SK-N-SH (cell line): Measurements from ENCODE around the gene PFAS. TPM values are rescaled to one million over a fixed set of nuclear protein-coding genes. Genes with fewer than 3 reads are reported as not detected.

Source experiments
- CTCF ChIA-PET: fragments of 300-600, 350-600 bp; formaldehyde crosslinking; extraction: SDS; loops from one replicate; lab custom pipeline; 2021; lab: Yijun Ruan, JAX
- POLR2A ChIA-PET: fragments of 350-600 bp; sonication (Branson Sonifier 250); formaldehyde crosslinking; extraction: SDS; loops from one replicate; lab custom pipeline; 2020; ENCODE audit warnings: antibody characterized with exemption, inconsistent platforms; lab: Yijun Ruan, JAX
- DNase-seq: peaks from one replicate; pipeline ENCODE4 v3.0.0; 2012
- H2AFZ ChIP-seq: fragments of 200-600 bp; sonication (generic); 2 replicates; pipeline ENCODE4 v1.8.1; 2016; ENCODE audit warnings: antibody characterized with exemption, mild to moderate bottlenecking, low read depth
- H3F3A ChIP-seq: fragments of 200-600 bp; sonication (generic); replicated peaks from 2 replicates; pipeline ENCODE3; 2016; ENCODE audit warnings: antibody characterized with exemption, mild to moderate bottlenecking; ENCODE audit not compliant: insufficient read depth
- H3K27ac ChIP-seq, 2 experiments: fragments of 200-500 bp in 1 of 2; fragments of 200-600 bp in 1 of 2; sonication (Bioruptor generic) in 1 of 2; sonication (generic), shearing (Covaris generic) in 1 of 2; 2 replicates each; pipeline versions ENCODE4 v1.5.1 to v1.6.1; 2014 to 2016; ENCODE audit warnings: low read depth in 2 of 2, inconsistent platforms in 1 of 2, low read length in 1 of 2, mild to moderate bottlenecking in 1 of 2, mixed read lengths in 1 of 2
- H3K27me3 ChIP-seq: fragments of 200-600 bp; sonication (generic), shearing (Covaris generic); 2 replicates; pipeline ENCODE4 v1.6.1; 2016; ENCODE audit warnings: mixed run types; ENCODE audit not compliant: insufficient read depth
- H3K36me3 ChIP-seq, 2 experiments: fragments of 200-500 bp in 1 of 2; fragments of 200-600 bp in 1 of 2; sonication (Bioruptor generic) in 1 of 2; sonication (generic) in 1 of 2; replicated peaks in 1 of 2; 2 replicates each; pipeline versions ENCODE3 to v1.5.1; 2014 to 2016; ENCODE audit warnings: low read length in 1 of 2, mild to moderate bottlenecking in 1 of 2; ENCODE audit not compliant: insufficient read depth in 2 of 2, control insufficient read depth in 1 of 2
- H3K4me1 ChIP-seq, 2 experiments: fragments of 200-500 bp in 1 of 2; fragments of 200-600 bp in 1 of 2; sonication (Bioruptor generic) in 1 of 2; sonication (generic), shearing (Covaris generic) in 1 of 2; 2 replicates each; pipeline versions ENCODE4 v1.5.1 to v1.6.1; 2014 to 2016; ENCODE audit warnings: low read depth in 1 of 2, low read length in 1 of 2, mixed run types in 1 of 2; ENCODE audit not compliant: insufficient read depth in 2 of 2, control insufficient read depth in 1 of 2
- H3K4me2 ChIP-seq: fragments of 200-600 bp; sonication (generic), shearing (Covaris generic); 2 replicates; pipeline ENCODE4 v1.6.1; 2017; ENCODE audit warnings: mixed run types
- H3K4me3 ChIP-seq, 2 experiments: fragments of 200-500 bp in 1 of 2; fragments of 200-600 bp in 1 of 2; sonication (Bioruptor generic) in 1 of 2; sonication (generic), shearing (Covaris generic) in 1 of 2; 2 replicates each; pipeline versions ENCODE4 v1.5.1 to v1.8.1; 2014 to 2016; ENCODE audit warnings: low read depth in 2 of 2, inconsistent platforms in 1 of 2, low read length in 1 of 2, mild to moderate bottlenecking in 1 of 2, mixed read lengths in 1 of 2, moderate library complexity in 1 of 2
- H3K79me2 ChIP-seq: fragments of 200-600 bp; sonication (generic); 2 replicates; pipeline ENCODE4 v1.8.1; 2017; ENCODE audit warnings: mild to moderate bottlenecking; ENCODE audit not compliant: insufficient read depth
- H3K9ac ChIP-seq: fragments of 200-600 bp; sonication (generic); 2 replicates; pipeline ENCODE4 v1.6.1; 2017; ENCODE audit warnings: mixed run types
- H3K9me2 ChIP-seq: fragments of 200-600 bp; sonication (generic); 2 replicates; pipeline ENCODE4 v1.6.1; 2017; ENCODE audit warnings: mixed run types
- H3K9me3 ChIP-seq: fragments of 200-600 bp; sonication (generic); 2 replicates; pipeline ENCODE4 v1.6.1; 2017; ENCODE audit warnings: mixed run types, mild to moderate bottlenecking, moderate library complexity
- H4K20me1 ChIP-seq: fragments of 200-600 bp; sonication (generic); 2 replicates; pipeline ENCODE4 v1.6.1; 2017; ENCODE audit warnings: mild to moderate bottlenecking, mixed run types; ENCODE audit not compliant: insufficient read depth
- CHD2 ChIP-seq: fragments of 150-350 bp; IDR thresholded peaks from 2 replicates; pipeline ENCODE4 v1.6.1; 2018; ENCODE audit warnings: low read length; ENCODE audit not compliant: partially characterized antibody
- ELF1 ChIP-seq: IDR thresholded peaks from 2 replicates; pipeline ENCODE4 v1.4.0; 2012
- EP300 ChIP-seq, 2 experiments: IDR thresholded peaks; 2 replicates each; pipeline versions ENCODE4 v1.4.0 to v1.6.1; 2012; ENCODE audit warnings: borderline replicate concordance in 1 of 2, low read depth in 1 of 2, low read length in 1 of 2
- FOXM1 ChIP-seq: IDR thresholded peaks from 2 replicates; pipeline ENCODE4 v1.4.0; 2012; ENCODE audit warnings: low read depth, mild to moderate bottlenecking
- GATA2 ChIP-seq: sonication (generic); formaldehyde crosslinking; IDR thresholded peaks from 2 replicates; pipeline ENCODE4 v1.5.0; 2020; ENCODE audit warnings: mild to moderate bottlenecking, missing genetic modification reagents
- IRF3 ChIP-seq: fragments of 150-350 bp; IDR thresholded peaks from 2 replicates; pipeline ENCODE4 v1.6.1; 2016; ENCODE audit warnings: mild to moderate bottlenecking, low read depth, low read length
- JUND ChIP-seq: IDR thresholded peaks from 2 replicates; pipeline ENCODE4 v1.4.0; 2012
- MAX ChIP-seq: IDR thresholded peaks from 2 replicates; pipeline ENCODE4 v1.4.0; 2012; ENCODE audit warnings: low read depth
- NFIC ChIP-seq: IDR thresholded peaks from 2 replicates; pipeline ENCODE4 v1.4.0; 2012; ENCODE audit warnings: borderline replicate concordance
- POLR2AphosphoS5 ChIP-seq: IDR thresholded peaks from 2 replicates; pipeline ENCODE4 v1.6.1; 2012; ENCODE audit warnings: low read depth, low read length
- REST ChIP-seq: IDR thresholded peaks from 2 replicates; pipeline ENCODE4 v1.6.1; 2012; ENCODE audit warnings: mild to moderate bottlenecking, low read depth, low read length, moderate library complexity
- RFX5 ChIP-seq: IDR thresholded peaks from 2 replicates; pipeline ENCODE4 v1.6.1; 2012; ENCODE audit warnings: mild to moderate bottlenecking, improper control_type of control experiment, low read length
- RXRA ChIP-seq: IDR thresholded peaks from 2 replicates; pipeline ENCODE4 v1.4.0; 2012; ENCODE audit warnings: low read depth, mild to moderate bottlenecking, borderline replicate concordance
- TAF1 ChIP-seq: IDR thresholded peaks from 2 replicates; pipeline ENCODE4 v1.6.1; 2012; ENCODE audit warnings: low read depth, mild to moderate bottlenecking, low read length, moderate library complexity, borderline replicate concordance
- TCF12 ChIP-seq: IDR thresholded peaks from 2 replicates; pipeline ENCODE4 v1.4.0; 2012
- TEAD4 ChIP-seq: IDR thresholded peaks from 2 replicates; pipeline ENCODE4 v1.4.0; 2012; ENCODE audit warnings: mild to moderate bottlenecking, borderline replicate concordance; ENCODE audit not compliant: insufficient read depth
- USF2 ChIP-seq: fragments of 150-350 bp; IDR thresholded peaks from 2 replicates; pipeline ENCODE4 v1.6.1; 2017; ENCODE audit warnings: antibody characterized with exemption, low read length, low read depth, borderline replicate concordance
- WGBS: methylation state at CpG from one replicate; pipeline ENCODE4 v1.1.6; 2017; ENCODE audit warnings: low lambda C conversion rate; 5-methylcytosine and 5-hydroxymethylcytosine counted together
- polyA plus RNA-seq, 3 experiments: library from polyadenylated mRNA; depleted of rRNA; stranded (reverse); fragments of >200 nt; gene quantifications; 2 replicates each; pipeline ENCODE4 v1.2.3, GENCODE V29; 2012

Gene PFAS
- polyA plus RNA-seq, 1 of the 3 experiments (the other 2 are of a cell fraction): 22.4 TPM

- DNase-seq: peak; percentile 58
- Histone ChIP-seq H4K20me1 (no peaks in the 10 kb centered on the region), H3K9ac (no peak overlapping the region)
- no peak for TF ChIP-seq FOXM1
- TF ChIP-seq USF2: no peak
- no peak for TF ChIP-seq NFIC
- no peak for TF ChIP-seq TEAD4
- TF ChIP-seq TAF1: no peak
- no peak for TF ChIP-seq TCF12
- no peak for TF ChIP-seq MAX
- no peak for TF ChIP-seq POLR2AphosphoS5
- TF ChIP-seq REST: no peak
- no peak for TF ChIP-seq RFX5
- no peak for TF ChIP-seq CHD2
- no peak for TF ChIP-seq IRF3
- TF ChIP-seq ELF1: no peak
- TF ChIP-seq EP300 (IDR thresholded peaks at IDR 0.05; ENCODE audit: borderline replicate concordance in 1 of 2, low read depth in 1 of 2, low read length in 1 of 2): no peak
- TF ChIP-seq JUND: no peak
- TF ChIP-seq RXRA: no peak
- TF ChIP-seq GATA2 (CRISPR knock-in tag): no peak
- TF ChIP-seq, all 33 proteins: peak for 0
- peaks cover 0 to 4% of the 10 kb centered on the region in 2 experiments; a peak in 1 of 4 replicates for H3K4me1 ChIP-seq
- no peaks in the 10 kb centered on the region for H3F3A ChIP-seq
- ChIA-PET POLR2A (interaction anchor here (1.7 kb wide), 1 partner anchor 20 kb away, joined by 5 read pairs; the partner anchor contains the start of gene SLC25A35), CTCF (interaction anchor here (0.9 to 1.4 kb wide), 2 partner anchors 14 to 18 kb away, joined by 3 read pairs; no protein-coding TSS in a partner anchor)
- peak overlapping the region; percentile 33; the same call in 1 of the 2 replicates for H3K4me2 ChIP-seq
- no peak overlapping the region for H2AFZ ChIP-seq
- H3K9me3 ChIP-seq: no peaks in the 10 kb centered on the region
- H3K27ac ChIP-seq: no peak overlapping the region
- peaks cover 30% of the 10 kb centered on the region for H3K27me3 ChIP-seq
- H3K36me3 ChIP-seq: no peaks in the 10 kb centered on the region
- H3K9me2 ChIP-seq: no peaks in the 10 kb centered on the region
- WGBS: 34% methylated on average over 17 of the region's 29 CpGs
- H3K79me2 ChIP-seq: no peaks in the 10 kb centered on the region
- H3K4me3 ChIP-seq: peak overlapping the region in 1 of 2 experiments; percentile 24; a peak in 1 of 4 replicates
Measured at GRCh38 chr17:8314797-8315763, 66.0 kb downstream of the PFAS start.
